Neural cell (in vitro differentiated cells): ENCODE measurements around the gene EXOC6B. TPM values are rescaled to one million over a fixed set of nuclear protein-coding genes. Genes with fewer than 3 reads are reported as not detected.

ENCODE experiments used
- H2AFZ ChIP-seq: fragments of 200-600, 300-800 bp; sonication (generic), shearing (Covaris generic); 2 replicates; pipeline ENCODE4 v1.6.0; 2014; ENCODE audit warnings: low read depth, mild to moderate bottlenecking, antibody characterized with exemption, low read length, moderate library complexity
- H3F3A ChIP-seq: fragments of 200-600 bp; shearing (Covaris generic); 2 replicates; pipeline ENCODE4 v1.6.1; 2016; ENCODE audit warnings: mild to moderate bottlenecking, moderate library complexity, mixed read lengths, antibody characterized with exemption, low read length; ENCODE audit not compliant: insufficient read depth, poor library complexity, severe bottlenecking
- H3K27ac ChIP-seq: fragments of 200-600, 300-800 bp; sonication (generic), shearing (Covaris generic); 2 replicates; pipeline ENCODE4 v1.5.1; 2014; ENCODE audit warnings: mild to moderate bottlenecking, low read length, moderate library complexity
- H3K27me3 ChIP-seq: fragments of 300-800, 200-600 bp; sonication (generic), shearing (Covaris generic); 2 replicates; pipeline ENCODE4 v1.6.0; 2014; ENCODE audit warnings: mild to moderate bottlenecking, low read depth, low read length, moderate library complexity; ENCODE audit not compliant: insufficient read depth
- H3K36me3 ChIP-seq: fragments of 300-800, 200-600 bp; sonication (generic), shearing (Covaris generic); 2 replicates; pipeline ENCODE4 v1.5.1; 2014; ENCODE audit warnings: mild to moderate bottlenecking, antibody characterized with exemption, low read length, moderate library complexity; ENCODE audit not compliant: insufficient read depth
- H3K4me2 ChIP-seq: fragments of 300-800, 200-600 bp; sonication (generic), shearing (Covaris generic); 2 replicates; pipeline ENCODE4 v1.6.0; 2014; ENCODE audit warnings: mild to moderate bottlenecking, low read length
- H3K4me3 ChIP-seq: fragments of 300-800, 200-600 bp; sonication (generic), shearing (Covaris generic); 2 replicates; pipeline ENCODE4 v1.5.1; 2014; ENCODE audit warnings: mild to moderate bottlenecking, low read length, moderate library complexity
- H3K79me2 ChIP-seq: fragments of 200-600 bp; shearing (Covaris generic); replicated peaks from 2 replicates; pipeline ENCODE4 v1.6.0; 2014; ENCODE audit warnings: mild to moderate bottlenecking, low read length, moderate library complexity; ENCODE audit not compliant: insufficient read depth
- H3K9ac ChIP-seq: fragments of 300-800, 200-600 bp; sonication (generic), shearing (Covaris generic); 2 replicates; pipeline ENCODE4 v1.6.1; 2016; ENCODE audit warnings: mild to moderate bottlenecking, low read length, mixed read lengths
- H3K9me2 ChIP-seq: fragments of 200-600 bp; shearing (Covaris generic); 2 replicates; pipeline ENCODE4 v1.6.1; 2016; ENCODE audit warnings: mild to moderate bottlenecking, low read length, mixed read lengths; ENCODE audit not compliant: insufficient read depth
- H3K9me3 ChIP-seq: fragments of 200-600, 300-800 bp; sonication (generic), shearing (Covaris generic); 2 replicates; pipeline ENCODE4 v1.6.1; 2016; ENCODE audit warnings: mild to moderate bottlenecking, mixed run types, low read length, moderate library complexity, mixed read lengths
- H4K20me1 ChIP-seq: fragments of 200-600 bp; shearing (Covaris generic); 2 replicates; pipeline ENCODE4 v1.6.1; 2016; ENCODE audit warnings: mild to moderate bottlenecking, mixed run types; ENCODE audit not compliant: insufficient read depth
- CTCF ChIP-seq: fragments of 450-650 bp; IDR thresholded peaks from 2 replicates; pipeline ENCODE4 v1.5.1; 2014; ENCODE audit warnings: antibody characterized with exemption, mild to moderate bottlenecking, moderate library complexity; ENCODE audit not compliant: poor library complexity, severe bottlenecking
- EP300 ChIP-seq: fragments of 450-650 bp; conservative IDR thresholded peaks from 2 replicates; pipeline ENCODE4 v1.6.1; 2014; ENCODE audit warnings: antibody characterized with exemption, mild to moderate bottlenecking, moderate library complexity; ENCODE audit not compliant: poor library complexity, severe bottlenecking
- EZH2 ChIP-seq: fragments of 200-600, 300-800 bp; shearing (Covaris generic), sonication (generic); IDR thresholded peaks from 2 replicates; pipeline ENCODE4 v1.6.1; 2014; ENCODE audit warnings: antibody characterized with exemption, low read length, borderline replicate concordance, mild to moderate bottlenecking; ENCODE audit not compliant: insufficient read depth, poor library complexity, severe bottlenecking
- MXI1 ChIP-seq: fragments of 450-650 bp; conservative IDR thresholded peaks from 2 replicates; pipeline ENCODE4 v1.6.1; 2014; ENCODE audit warnings: antibody characterized with exemption, mild to moderate bottlenecking; ENCODE audit not compliant: poor library complexity, severe bottlenecking
- POLR2AphosphoS5 ChIP-seq: IDR thresholded peaks from 2 replicates; pipeline ENCODE4 v1.6.1; 2012
- RAD21 ChIP-seq: fragments of 450-650 bp; conservative IDR thresholded peaks from 2 replicates; pipeline ENCODE4 v1.6.1; 2014; ENCODE audit warnings: antibody characterized with exemption, mild to moderate bottlenecking, moderate library complexity
- REST ChIP-seq: IDR thresholded peaks from 2 replicates; pipeline ENCODE4 v1.6.1; 2012; ENCODE audit warnings: borderline replicate concordance
- SMC3 ChIP-seq: fragments of 450-650 bp; conservative IDR thresholded peaks from 2 replicates; pipeline ENCODE4 v1.6.1; 2014; ENCODE audit warnings: antibody characterized with exemption, mild to moderate bottlenecking, moderate library complexity; ENCODE audit not compliant: poor library complexity
- TAF1 ChIP-seq: IDR thresholded peaks from 2 replicates; pipeline ENCODE4 v1.6.1; 2012; ENCODE audit warnings: low read depth
- polyA plus RNA-seq: library from polyadenylated mRNA; depleted of rRNA; stranded (reverse); fragments of >200 nt; gene quantifications from 2 replicates; pipeline ENCODE4 v1.2.3, GENCODE V29; 2014

The EXOC6B gene
- polyA plus RNA-seq, 1 donor from 2014 or later, result 23.4 TPM

GRCh38 chr2:72673279-72673678 lies 152.6 kb downstream of the EXOC6B start:
- H3K27ac ChIP-seq, result no peak overlapping the region
- no peaks in the 10 kb centered on the region for H3K36me3 ChIP-seq
- H3K4me3 ChIP-seq, result no peak overlapping the region
- H2AFZ ChIP-seq, result no peak overlapping the region
- no peak for TF ChIP-seq RAD21
- no peak overlapping the region for H3K4me2 ChIP-seq
- no peaks in the 10 kb centered on the region for H3K27me3 ChIP-seq
- H3K9me2 ChIP-seq, result no peaks in the 10 kb centered on the region
- no peaks in the 10 kb centered on the region for H3K79me2 ChIP-seq
- no peaks in the 10 kb centered on the region for H3F3A ChIP-seq
- peaks cover 1% of the 10 kb centered on the region for H3K9me3 ChIP-seq
- H4K20me1 ChIP-seq, result no peaks in the 10 kb centered on the region
- no peak overlapping the region for H3K9ac ChIP-seq

- no peaks in the 10 kb centered on the region for H3K9me2 ChIP-seq
- H3K36me3 ChIP-seq, result no peaks in the 10 kb centered on the region
- H3F3A ChIP-seq, result no peaks in the 10 kb centered on the region
- peaks cover 4% of the 10 kb centered on the region for H3K9me3 ChIP-seq
- H2AFZ ChIP-seq, result no peak overlapping the region
- no peaks in the 10 kb centered on the region for H3K79me2 ChIP-seq
- H3K27me3 ChIP-seq, result no peaks in the 10 kb centered on the region
- no peak overlapping the region for H3K27ac ChIP-seq
- no peak overlapping the region for H3K9ac ChIP-seq
- no peaks in the 10 kb centered on the region for H4K20me1 ChIP-seq
- no peak for TF ChIP-seq TAF1
- TF ChIP-seq REST, result no peak
- TF ChIP-seq EZH2, result no peak
- no peak for TF ChIP-seq POLR2AphosphoS5
- no peak for TF ChIP-seq SMC3
- no peak for TF ChIP-seq RAD21
- no peak for TF ChIP-seq MXI1
- no peak for TF ChIP-seq CTCF
- no peak for TF ChIP-seq EP300
- no peak overlapping the region for H3K4me3 ChIP-seq
- no peak overlapping the region for H3K4me2 ChIP-seq
Measured at GRCh38 chr2:72669121-72669520, 156.7 kb downstream of the EXOC6B start.

- H4K20me1 ChIP-seq, result no peaks in the 10 kb centered on the region
- no peak overlapping the region for H3K9ac ChIP-seq
- no peak for TF ChIP-seq REST
- no peak for TF ChIP-seq EZH2
- TF ChIP-seq POLR2AphosphoS5, result no peak
- no peak for TF ChIP-seq RAD21
- TF ChIP-seq MXI1, result no peak
- no peak for TF ChIP-seq CTCF
- no peak for TF ChIP-seq EP300
- no peak for TF ChIP-seq TAF1
- no peak for TF ChIP-seq SMC3
- no peak overlapping the region for H3K27ac ChIP-seq
- no peak overlapping the region for H3K4me3 ChIP-seq
- peaks cover 4% of the 10 kb centered on the region for H3K9me3 ChIP-seq
- H3K27me3 ChIP-seq, result no peaks in the 10 kb centered on the region
- H3F3A ChIP-seq, result no peaks in the 10 kb centered on the region
- H3K36me3 ChIP-seq, result no peaks in the 10 kb centered on the region
- H3K4me2 ChIP-seq, result no peak overlapping the region
- H2AFZ ChIP-seq, result no peak overlapping the region
- H3K79me2 ChIP-seq, result no peaks in the 10 kb centered on the region
- H3K9me2 ChIP-seq, result no peaks in the 10 kb centered on the region
Measured at GRCh38 chr2:72668647-72669046, 157.2 kb downstream of the EXOC6B start.
